IPS-18a (cell line): ENCODE measurements around the gene ISG20L2.

Experiments
- H3K27ac ChIP-seq: one replicate; pipeline ENCODE4 v1.5.1; 2013; ENCODE audit warnings: low read length
- H3K27me3 ChIP-seq: one replicate; pipeline ENCODE4 v1.6.1; 2013; ENCODE audit warnings: mild to moderate bottlenecking, low read length; ENCODE audit not compliant: control insufficient read depth, insufficient read depth
- H3K36me3 ChIP-seq: one replicate; pipeline ENCODE4 v1.6.1; 2013; ENCODE audit warnings: low read depth, low read length; ENCODE audit not compliant: control insufficient read depth
- H3K4me1 ChIP-seq: one replicate; pipeline ENCODE4 v1.6.1; 2013; ENCODE audit warnings: low read depth, low read length; ENCODE audit not compliant: control insufficient read depth
- H3K4me3 ChIP-seq: one replicate; pipeline ENCODE4 v1.5.1; 2013; ENCODE audit warnings: low read length
- H3K9ac ChIP-seq: one replicate; pipeline ENCODE4 v1.6.1; 2013; ENCODE audit warnings: mild to moderate bottlenecking, low read length, moderate library complexity
- H3K9me3 ChIP-seq: one replicate; pipeline ENCODE4 v1.6.1; 2013; ENCODE audit warnings: low read depth, low read length; ENCODE audit not compliant: control insufficient read depth

The ISG20L2 gene

GRCh38 chr1:156709757-156710489 is 18.6 kb downstream of the ISG20L2 start:
- H3K9ac ChIP-seq, result no peak overlapping the region
- H3K4me1 ChIP-seq, result peaks cover 48% of the 10 kb centered on the region

GRCh38 chr1:156709031-156709430 is 19.5 kb downstream of the ISG20L2 start:
- peak overlapping the region; percentile 71 for H3K4me3 ChIP-seq
- no peak overlapping the region for H3K9ac ChIP-seq
- H3K4me1 ChIP-seq, result peaks cover 54% of the 10 kb centered on the region

More at GRCh38 chr1:156709757-156710489, 18.6 kb downstream of the ISG20L2 start:
- peaks cover 4% of the 10 kb centered on the region for H3K27me3 ChIP-seq
- H3K4me3 ChIP-seq, result no peak overlapping the region
- H3K36me3 ChIP-seq, result no peaks in the 10 kb centered on the region
- no peaks in the 10 kb centered on the region for H3K9me3 ChIP-seq
- H3K27ac ChIP-seq, result no peak overlapping the region

GRCh38 chr1:156708218-156708661 is 20.3 kb downstream of the ISG20L2 start:
- peaks cover 62% of the 10 kb centered on the region for H3K4me1 ChIP-seq
- no peaks in the 10 kb centered on the region for H3K36me3 ChIP-seq
- H3K9ac ChIP-seq, result peak overlapping the region; percentile 75
- H3K9me3 ChIP-seq, result no peaks in the 10 kb centered on the region
- H3K27ac ChIP-seq, result peak overlapping the region; percentile 88
- peaks cover 21% of the 10 kb centered on the region for H3K27me3 ChIP-seq
- peak overlapping the region; percentile 71 for H3K4me3 ChIP-seq

More at GRCh38 chr1:156709031-156709430, 19.5 kb downstream of the ISG20L2 start:
- no peaks in the 10 kb centered on the region for H3K9me3 ChIP-seq
- H3K27me3 ChIP-seq, result peaks cover 13% of the 10 kb centered on the region
- no peak overlapping the region for H3K27ac ChIP-seq
- H3K36me3 ChIP-seq, result no peaks in the 10 kb centered on the region

DNA sequence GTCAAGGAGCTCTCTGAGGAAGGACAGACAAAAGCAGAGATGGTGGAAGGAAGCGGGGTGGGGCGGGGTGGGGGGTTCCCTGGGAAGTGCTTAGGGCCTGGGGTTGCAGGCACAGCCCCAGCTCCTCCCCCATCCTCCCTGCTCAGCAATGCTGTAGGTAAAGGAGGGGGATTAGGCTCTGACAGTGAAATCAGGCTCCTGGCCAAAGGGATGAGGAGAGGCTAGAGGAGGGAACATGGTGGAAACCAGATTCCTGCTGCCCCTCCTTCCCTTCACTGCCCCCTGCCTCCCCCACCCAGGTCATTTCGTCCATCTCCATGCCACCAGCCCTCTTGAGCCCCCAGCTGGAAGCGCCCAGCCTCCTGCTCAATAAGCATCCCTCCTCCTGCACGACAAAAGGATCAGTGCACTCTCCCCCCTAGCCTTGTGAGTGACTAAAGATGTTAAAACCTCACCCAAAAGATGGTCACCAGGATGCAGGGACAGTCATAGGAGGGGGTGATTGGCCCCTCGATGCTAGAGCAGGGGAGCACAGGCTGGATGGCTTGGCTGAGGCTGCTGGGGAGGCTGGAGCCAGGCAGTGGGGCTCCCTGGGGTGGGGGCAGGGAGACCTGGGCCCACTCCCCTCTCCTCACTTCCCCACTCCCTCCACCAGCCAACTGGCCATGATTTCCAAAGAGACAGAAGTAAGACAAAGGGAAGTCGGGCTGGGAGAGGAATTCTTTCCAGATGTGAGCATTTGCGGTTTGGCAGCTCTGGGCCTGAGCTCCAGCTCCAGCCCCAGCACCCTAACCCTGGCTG is 20.9 kb downstream of the ISG20L2 start:
- peak overlapping the region; percentile 88 for H3K27ac ChIP-seq
- H3K9ac ChIP-seq, result peak overlapping the region; percentile 75
- H3K27me3 ChIP-seq, result peaks cover 27% of the 10 kb centered on the region
- H3K4me1 ChIP-seq, result peaks cover 66% of the 10 kb centered on the region
- H3K9me3 ChIP-seq, result no peaks in the 10 kb centered on the region
- H3K4me3 ChIP-seq, result peak overlapping the region; percentile 71
- H3K36me3 ChIP-seq, result no peaks in the 10 kb centered on the region

GRCh38 chr1:156706657-156707416 is 21.7 kb downstream of the ISG20L2 start:
- H3K9me3 ChIP-seq, result no peaks in the 10 kb centered on the region
- peak overlapping the region; percentile 75 for H3K9ac ChIP-seq
- H3K27ac ChIP-seq, result peak overlapping the region; percentile 78
- H3K36me3 ChIP-seq, result no peaks in the 10 kb centered on the region
- peaks cover 27% of the 10 kb centered on the region for H3K27me3 ChIP-seq
- peak overlapping the region; percentile 71 for H3K4me3 ChIP-seq
- peaks cover 66% of the 10 kb centered on the region for H3K4me1 ChIP-seq

- Histone ChIP-seq H3K9ac (peak overlapping the region; percentile 75), H3K4me1 (peaks cover 59% of the 10 kb centered on the region), H3K9me3 (no peaks in the 10 kb centered on the region), H3K27me3 (peaks cover 27% of the 10 kb centered on the region), H3K36me3 (no peaks in the 10 kb centered on the region), H3K27ac (no peak overlapping the region), H3K4me3 (peak overlapping the region; percentile 71)
Observed at GRCh38 chr1:156705918-156706656, 22.5 kb downstream of the ISG20L2 start.

DNA sequence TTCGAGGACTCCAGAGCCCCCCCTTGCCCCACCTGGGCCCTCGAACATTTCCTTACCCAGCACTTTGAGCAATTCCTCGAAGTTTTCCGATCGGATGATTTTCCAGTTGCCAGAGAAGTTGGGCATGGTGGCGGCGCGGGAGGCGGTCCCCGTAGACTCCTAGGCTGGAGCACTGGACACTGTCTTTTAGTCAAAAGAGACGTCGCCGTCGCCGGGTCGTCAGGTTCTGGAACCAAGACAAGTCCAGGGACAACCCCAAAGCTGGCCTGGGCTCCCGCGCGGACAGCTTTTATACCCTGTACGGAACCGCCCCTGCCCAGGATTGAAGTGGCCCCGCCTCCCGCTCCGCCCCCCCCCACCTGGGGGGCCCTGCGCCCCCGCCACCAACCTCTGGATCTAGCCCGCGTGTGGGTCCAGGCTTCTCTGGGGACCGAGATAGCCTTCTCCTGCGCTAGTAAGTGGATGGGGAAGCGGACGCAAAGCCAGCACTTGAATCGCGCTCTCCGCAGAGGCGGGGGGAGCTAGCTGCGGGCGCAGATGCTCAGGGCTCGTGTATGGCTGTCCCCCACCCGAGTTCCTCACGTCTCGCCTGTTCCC is 23.1 kb downstream of the ISG20L2 start, which contains the start of gene CRABP2:
TSS of gene CRABP2 (minus strand) at position 263 of the 597 bp plus-strand sequence. CDS start at position 126, 137 bp downstream.
- H3K27me3 ChIP-seq, result peaks cover 27% of the 10 kb centered on the region
- H3K4me1 ChIP-seq, result peaks cover 53% of the 10 kb centered on the region
- H3K36me3 ChIP-seq, result peaks cover 6% of the 10 kb centered on the region
- peak within 1 kb of the TSS; percentile 75 for H3K9ac ChIP-seq
- peak within 1 kb of the TSS; percentile 71 for H3K4me3 ChIP-seq
- H3K9me3 ChIP-seq, result no peaks in the 10 kb centered on the region
- no peak within 1 kb of the TSS for H3K27ac ChIP-seq

GRCh38 chr1:156704930-156705320 is 23.6 kb downstream of the ISG20L2 start:
- Histone ChIP-seq H3K36me3 (peaks cover 11% of the 10 kb centered on the region), H3K9me3 (no peaks in the 10 kb centered on the region), H3K4me1 (peaks cover 49% of the 10 kb centered on the region), H3K27ac (no peak overlapping the region), H3K4me3 (peak overlapping the region; percentile 71), H3K9ac (peak overlapping the region; percentile 60), H3K27me3 (peaks cover 27% of the 10 kb centered on the region)

- Histone ChIP-seq H3K4me1 (peaks cover 42% of the 10 kb centered on the region), H3K36me3 (peaks cover 12% of the 10 kb centered on the region), H3K9me3 (no peaks in the 10 kb centered on the region), H3K4me3 (peak overlapping the region; percentile 71), H3K9ac (peak overlapping the region; percentile 60), H3K27me3 (peaks cover 27% of the 10 kb centered on the region), H3K27ac (no peak overlapping the region)
Observed at GRCh38 chr1:156704166-156704711, 24.3 kb downstream of the ISG20L2 start.

- H3K4me1 ChIP-seq, result peaks cover 37% of the 10 kb centered on the region
- no peaks in the 10 kb centered on the region for H3K9me3 ChIP-seq
- H3K4me3 ChIP-seq, result peak overlapping the region; percentile 71
- peaks cover 27% of the 10 kb centered on the region for H3K27me3 ChIP-seq
- no peak overlapping the region for H3K27ac ChIP-seq
- peak overlapping the region; percentile 60 for H3K9ac ChIP-seq
- peaks cover 17% of the 10 kb centered on the region for H3K36me3 ChIP-seq
Observed at GRCh38 chr1:156703741-156704140, 24.8 kb downstream of the ISG20L2 start.
